HG03460 (cell line): ENCODE data around the gene ANO4.
"Not testable (repeated sequence)": the region's sequence is repeated elsewhere in the genome, so short reads cannot be mapped to it uniquely, and the experiment has no call there.

ENCODE experiments used
- ATAC-seq: cut with Tn5 transposase; IDR thresholded peaks from one replicate; pipeline ENCODE4 v1.9.1; 2021; ENCODE audit not compliant: unreplicated experiment

Gene ANO4

DNA sequence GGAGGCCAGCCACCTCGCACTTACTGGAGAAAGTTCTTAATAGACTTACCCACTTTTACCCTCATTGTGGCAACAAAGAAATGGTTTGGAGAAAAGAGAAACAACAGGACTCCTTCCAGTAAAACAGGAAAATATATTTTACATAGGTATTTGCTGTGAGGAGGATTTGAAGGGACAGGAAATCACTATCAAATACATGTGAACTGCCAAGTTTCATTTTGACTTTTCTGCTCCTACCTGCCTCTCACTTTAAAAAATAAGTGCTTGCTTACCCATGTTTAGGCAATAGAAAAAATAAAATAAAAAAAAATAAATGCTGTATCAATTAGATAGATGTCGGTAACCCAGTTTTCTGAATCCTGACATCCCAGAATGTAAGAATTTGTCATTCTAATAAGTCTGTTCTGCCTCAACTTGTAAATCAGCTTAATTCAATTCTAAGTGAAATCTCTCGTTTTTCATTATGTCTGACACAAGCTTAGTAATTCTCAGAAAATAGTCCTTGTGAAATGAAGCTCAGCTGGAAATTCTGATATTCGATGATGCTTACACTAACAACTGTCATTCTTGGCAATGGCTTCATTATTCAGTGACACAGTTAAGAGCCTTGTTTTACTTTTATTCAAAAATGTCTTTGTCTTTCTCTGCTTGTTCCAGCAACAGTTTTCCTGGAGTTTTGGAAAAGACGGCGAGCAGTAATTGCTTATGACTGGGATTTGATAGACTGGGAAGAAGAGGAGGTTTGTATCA, 284.1 kb downstream of the ANO4 start:
- no peak for ATAC-seq

- ATAC-seq: no peak
Observed at GRCh38 chr12:101082706-101083105, 288.1 kb downstream of the ANO4 start.

DNA sequence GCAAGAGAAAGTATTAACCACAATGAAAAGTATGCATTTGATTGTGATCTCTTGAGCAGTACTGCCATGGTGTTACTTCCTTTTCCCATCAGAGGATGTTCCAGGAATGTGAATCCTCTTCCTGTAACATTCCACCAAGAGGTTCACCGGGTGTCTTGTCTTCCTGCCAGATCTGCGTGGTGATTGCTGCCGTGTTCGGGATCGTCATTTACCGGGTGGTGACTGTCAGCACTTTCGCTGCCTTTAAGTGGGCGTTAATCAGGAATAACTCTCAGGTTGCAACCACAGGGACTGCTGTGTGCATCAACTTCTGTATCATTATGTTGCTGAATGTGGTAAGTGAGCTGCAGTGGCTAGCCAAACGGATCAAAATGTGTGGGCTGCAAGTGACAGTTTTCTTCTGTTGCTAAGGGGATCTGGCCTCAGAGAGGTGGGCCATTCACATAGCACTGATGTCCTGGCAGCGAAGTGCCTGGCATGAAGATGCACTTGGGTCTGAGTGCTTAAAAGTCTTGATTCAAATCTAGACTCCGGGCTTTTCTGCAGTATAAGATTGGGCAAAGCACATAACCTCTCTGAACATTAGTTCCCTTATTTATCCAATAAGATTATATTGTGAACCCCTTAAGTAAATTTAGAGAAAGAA, 292.0 kb downstream of the ANO4 start:
- no peak for ATAC-seq

DNA sequence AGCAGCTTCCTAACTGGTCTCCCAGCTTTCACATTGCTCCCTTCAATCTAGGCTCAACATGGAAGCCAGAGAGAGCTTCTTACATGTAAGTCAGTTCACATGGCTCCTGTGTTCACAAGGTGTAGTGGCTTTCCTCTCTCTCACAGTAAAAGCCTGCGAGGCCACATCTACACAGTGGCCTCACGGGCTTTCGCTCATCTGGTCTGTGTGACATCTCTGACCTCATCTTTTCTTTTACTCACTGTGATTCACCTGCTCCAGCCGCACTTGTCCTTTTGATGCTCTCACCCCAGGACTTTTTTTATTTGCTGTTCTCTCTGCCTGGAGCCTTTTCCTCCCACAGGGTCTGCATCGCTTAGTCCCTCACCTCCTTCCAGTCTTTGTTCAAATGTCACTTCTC, 293.3 kb downstream of the ANO4 start:
- no peak for ATAC-seq

- no peak for ATAC-seq
Observed at GRCh38 chr12:101089271-101089670, 294.7 kb downstream of the ANO4 start.

GRCh38 chr12:101090222-101090621, 295.6 kb downstream of the ANO4 start:
- ATAC-seq: not testable (repeated sequence)

DNA sequence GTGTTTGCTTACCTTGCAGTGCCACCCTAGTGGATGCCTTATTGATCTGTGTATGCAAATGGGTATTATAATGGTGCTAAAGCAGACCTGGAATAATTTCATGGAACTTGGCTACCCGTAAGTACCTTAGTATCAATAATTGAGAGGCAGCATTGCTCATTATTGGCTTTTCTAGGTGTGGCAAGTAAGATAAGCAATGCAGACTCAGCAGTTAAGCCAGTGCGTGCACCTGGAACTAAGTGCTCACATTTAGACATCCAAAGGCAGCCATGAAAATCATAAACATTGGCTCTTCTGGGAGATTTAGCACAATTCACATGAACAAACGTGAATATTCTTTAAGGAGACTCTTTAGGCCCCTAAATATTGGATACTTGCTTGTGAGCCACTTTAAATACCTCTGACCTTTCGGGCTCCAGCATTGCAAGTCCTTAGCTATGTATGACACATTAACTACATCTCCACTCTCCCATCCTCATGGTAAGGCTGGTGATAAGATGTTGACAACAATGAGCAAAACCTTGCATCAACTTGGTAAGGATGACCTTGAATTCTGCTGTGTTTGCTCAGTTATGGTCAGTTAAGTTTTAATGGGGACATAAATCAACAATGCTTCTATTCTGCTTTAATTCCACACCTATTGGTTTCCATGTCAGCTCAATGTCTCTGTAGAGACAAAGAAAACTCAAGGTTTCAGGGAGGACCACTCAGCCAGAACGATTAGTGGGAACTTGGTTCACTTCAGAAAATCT, 303.4 kb downstream of the ANO4 start:
- no peak for ATAC-seq

- no peak for ATAC-seq
Observed at GRCh38 chr12:101107032-101107763, 312.6 kb downstream of the ANO4 start.

- ATAC-seq: no peak
Observed at GRCh38 chr12:101108130-101108529, 313.6 kb downstream of the ANO4 start.

- no peak for ATAC-seq
Observed at GRCh38 chr12:101110866-101111265, 316.3 kb downstream of the ANO4 start.

GRCh38 chr12:101111441-101111840, 316.9 kb downstream of the ANO4 start:
- ATAC-seq: no peak

- no peak for ATAC-seq
Observed at GRCh38 chr12:101115326-101115725, 320.8 kb downstream of the ANO4 start.

DNA sequence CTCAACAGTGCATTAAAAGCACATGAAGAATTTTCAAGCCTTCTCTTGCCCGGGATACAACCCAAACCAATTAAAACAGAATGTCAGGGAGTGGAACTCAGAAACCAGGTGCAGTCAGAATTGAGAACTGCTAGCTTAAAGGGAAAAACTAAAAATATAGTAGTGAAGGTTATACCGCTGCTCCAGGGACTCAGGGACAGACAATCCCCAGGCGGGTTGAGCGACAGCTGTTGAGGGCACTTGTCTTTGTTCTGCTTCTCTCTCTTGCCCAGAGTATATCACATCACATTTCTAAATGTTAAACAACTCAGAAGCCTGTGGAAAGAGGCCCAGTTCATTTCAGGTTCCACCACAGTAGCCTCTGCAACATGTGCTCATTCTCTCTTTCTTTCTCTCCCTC, 322.3 kb downstream of the ANO4 start:
- no peak for ATAC-seq

- no peak for ATAC-seq
Observed at GRCh38 chr12:101117842-101118241, 323.3 kb downstream of the ANO4 start.

GRCh38 chr12:101127521-101128219, 333.1 kb downstream of the ANO4 start:
- ATAC-seq: no peak

DNA sequence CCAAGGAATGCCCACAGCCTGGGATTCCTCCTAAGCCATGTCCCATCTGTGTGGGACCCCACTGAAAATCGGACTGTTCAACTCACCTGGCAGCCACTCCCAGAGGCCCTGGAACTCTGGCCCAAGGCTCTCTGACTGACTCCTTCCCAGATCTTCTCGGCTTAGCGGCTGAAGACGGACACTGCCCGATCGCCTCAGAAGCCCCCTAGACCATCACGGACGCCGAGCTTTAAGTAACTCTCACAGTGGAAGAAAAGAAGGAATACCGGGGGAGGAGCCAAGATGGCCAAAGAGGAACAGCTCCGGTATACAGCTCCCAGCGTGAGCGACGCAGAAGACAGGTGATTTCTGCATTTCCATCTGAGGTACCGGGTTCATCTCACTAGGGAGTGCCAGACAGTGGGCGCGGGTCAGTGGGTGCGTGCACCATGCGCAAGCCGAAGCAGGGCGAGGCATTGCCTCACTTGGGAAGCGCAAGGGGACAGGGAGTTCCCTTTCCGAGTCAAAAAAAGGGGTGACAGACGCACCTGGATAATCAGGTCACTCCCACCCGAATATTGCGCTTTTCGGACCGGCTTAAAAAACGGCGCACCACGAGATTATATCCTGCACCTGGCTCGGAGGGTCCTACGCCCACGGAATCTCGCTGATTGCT, 351.3 kb downstream of the ANO4 start:
- not testable (repeated sequence) for ATAC-seq

- no peak for ATAC-seq
Observed at GRCh38 chr12:101165319-101165718, 370.7 kb downstream of the ANO4 start.

DNA sequence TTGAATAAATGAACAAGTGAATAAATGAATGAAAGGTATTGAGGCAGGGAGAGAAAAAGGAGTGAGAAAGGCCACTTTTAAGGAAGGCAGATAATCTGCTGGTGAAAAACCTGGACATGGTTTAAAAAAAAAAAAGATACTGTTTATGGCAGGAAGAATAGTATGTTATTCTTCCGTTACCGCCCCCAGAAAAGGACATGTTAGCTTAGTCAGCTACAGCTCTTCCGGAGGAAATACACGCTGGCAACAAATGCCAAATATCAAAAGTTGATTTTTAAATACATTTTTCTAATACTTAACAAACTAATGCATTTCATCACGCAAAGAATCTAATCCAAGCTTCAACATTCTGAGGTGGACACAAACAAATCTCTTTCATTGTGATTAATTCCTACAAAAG, 372.3 kb downstream of the ANO4 start:
- ATAC-seq: no peak

DNA sequence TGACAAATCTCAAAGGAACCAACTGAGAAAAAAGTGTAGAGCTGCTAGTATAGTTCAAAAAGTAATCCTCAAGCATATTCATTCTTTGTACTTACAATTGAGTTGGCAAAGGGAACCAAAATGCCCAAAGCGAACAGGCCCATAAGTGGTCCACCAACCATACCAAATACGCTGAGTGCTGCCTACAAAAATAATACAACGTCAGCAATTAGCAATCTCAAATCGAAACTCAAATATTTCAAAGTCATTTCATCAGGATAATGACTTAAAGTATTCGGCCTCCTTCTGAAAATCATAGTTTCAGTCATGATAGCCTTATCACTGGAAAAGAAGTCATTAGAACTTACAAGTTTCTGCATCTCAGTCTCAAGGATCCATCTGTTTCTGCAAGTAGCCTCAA, 373.4 kb downstream of the ANO4 start:
- no peak for ATAC-seq

- no peak for ATAC-seq
Observed at GRCh38 chr12:101172316-101172715, 377.7 kb downstream of the ANO4 start.
